ENCODE measurements around the gene NT5M. TPM values are rescaled to one million over a fixed set of nuclear protein-coding genes. Genes with fewer than 3 reads are reported as not detected.

The NT5M gene
- polyA plus RNA-seq, 3 donors, result 0.23 to 0.57 (median 0.25) TPM

- no peaks in the 10 kb centered on the region for H3K4me1 Mint-ChIP-seq
- no peak overlapping the region for H2AFZ ChIP-seq (ENCODE audit: insufficient read depth, low read depth, low read length, poor library complexity, severe bottlenecking)
- intact Hi-C loops (cut with micrococcal nuclease), result no loop called here
- DNase-seq, result no peak
- H3K27ac ChIP-seq (ENCODE audit: low read depth in 1 of 2, low read length in 2 of 2), result no peak overlapping the region
- H3K4me3 ChIP-seq (replicated peaks in 1 of 3; ENCODE audit: low read depth in 2 of 3, low read length in 3 of 3), result no peak overlapping the region
- H3K36me3 ChIP-seq (replicated peaks in 1 of 2; ENCODE audit: control insufficient read depth in 1 of 2, insufficient read depth in 2 of 2, low read length in 2 of 2), result no peaks in the 10 kb centered on the region
- peaks cover 0 to 10% (median 9%) of the 10 kb centered on the region in 7 donors for H3K9me3 Mint-ChIP-seq
- H3K27ac Mint-ChIP-seq, result no peak overlapping the region
- no peaks in the 10 kb centered on the region for H3K4me1 ChIP-seq (ENCODE audit: control insufficient read depth in 1 of 2, insufficient read depth in 2 of 2, low read length in 2 of 2)
- H3K36me3 Mint-ChIP-seq, result no peaks in the 10 kb centered on the region
- H3K27me3 Mint-ChIP-seq (ENCODE audit: low read depth in 3 of 3), result peaks cover 0 to 9% (median 5%) of the 10 kb centered on the region in 3 donors
- no peaks in the 10 kb centered on the region for H3K27me3 ChIP-seq (ENCODE audit: control insufficient read depth in 2 of 2, insufficient read depth in 2 of 2, low read length in 2 of 2)
- H3K9me3 ChIP-seq (replicated peaks in 1 of 2; ENCODE audit: control insufficient read depth in 1 of 2, insufficient read depth in 1 of 2, low read length in 2 of 2), result peaks cover 0 to 8% of the 10 kb centered on the region in 2 donors
- TF ChIP-seq CTCF (IDR thresholded peaks at IDR 0.05), result no peak
- H3K9ac ChIP-seq (ENCODE audit: insufficient read depth, low read length, poor library complexity, severe bottlenecking), result no peak overlapping the region
- WGBS (ENCODE audit: insufficient coverage), result no CpG with 5 or more reads among the region's 1 CpG
- no peaks in the 10 kb centered on the region for H4K20me1 ChIP-seq (ENCODE audit: insufficient read depth, low read length)
- H3K4me3 Mint-ChIP-seq, result no peak overlapping the region
- no peaks in the 10 kb centered on the region for H3K79me2 ChIP-seq (ENCODE audit: insufficient read depth, low read length)
- H3K4me2 ChIP-seq (replicated peaks; ENCODE audit: extremely low read depth, low read length, poor library complexity, severe bottlenecking), result no peak overlapping the region
Observed at GRCh38 chr17:17366235-17366634, 63.1 kb downstream of the NT5M start.

- no peaks in the 10 kb centered on the region for H3K79me2 ChIP-seq (ENCODE audit: insufficient read depth, low read length)
- no peaks in the 10 kb centered on the region for H3K27me3 ChIP-seq (ENCODE audit: control insufficient read depth in 2 of 2, insufficient read depth in 2 of 2, low read length in 2 of 2)
- intact Hi-C loops (cut with micrococcal nuclease), result no loop called here
- no peak for TF ChIP-seq CTCF (IDR thresholded peaks at IDR 0.05)
- no peak overlapping the region for H3K9ac ChIP-seq (ENCODE audit: insufficient read depth, low read length, poor library complexity, severe bottlenecking)
- no peaks in the 10 kb centered on the region for H4K20me1 ChIP-seq (ENCODE audit: insufficient read depth, low read length)
- H3K4me3 Mint-ChIP-seq, result no peak overlapping the region
- no peak overlapping the region for H3K4me2 ChIP-seq (replicated peaks; ENCODE audit: extremely low read depth, low read length, poor library complexity, severe bottlenecking)
- no peaks in the 10 kb centered on the region for H3K36me3 ChIP-seq (replicated peaks in 1 of 2; ENCODE audit: control insufficient read depth in 1 of 2, insufficient read depth in 2 of 2, low read length in 2 of 2)
- no peak overlapping the region for H3K4me3 ChIP-seq (replicated peaks in 1 of 3; ENCODE audit: low read depth in 2 of 3, low read length in 3 of 3)
- H3K27me3 Mint-ChIP-seq (ENCODE audit: low read depth in 3 of 3), result peaks cover 0 to 11% (median 5%) of the 10 kb centered on the region in 3 donors
- no peaks in the 10 kb centered on the region for H3K4me1 ChIP-seq (ENCODE audit: control insufficient read depth in 1 of 2, insufficient read depth in 2 of 2, low read length in 2 of 2)
- no peaks in the 10 kb centered on the region for H3K4me1 Mint-ChIP-seq
- H3K36me3 Mint-ChIP-seq, result no peaks in the 10 kb centered on the region
- H3K27ac Mint-ChIP-seq, result peak overlapping the region in 2 of 7 donors; percentile 19 to 35
- WGBS (ENCODE audit: insufficient coverage), result 98% methylated on average over 19 of the region's 23 CpGs
- H3K27ac ChIP-seq (ENCODE audit: low read depth in 1 of 2, low read length in 2 of 2), result no peak overlapping the region
- no peak overlapping the region for H2AFZ ChIP-seq (ENCODE audit: insufficient read depth, low read depth, low read length, poor library complexity, severe bottlenecking)
- peaks cover 0 to 8% of the 10 kb centered on the region in 2 donors for H3K9me3 ChIP-seq (replicated peaks in 1 of 2; ENCODE audit: control insufficient read depth in 1 of 2, insufficient read depth in 1 of 2, low read length in 2 of 2)
- no peak for DNase-seq
- peaks cover 0 to 10% (median 9%) of the 10 kb centered on the region in 7 donors for H3K9me3 Mint-ChIP-seq
Observed at GRCh38 chr17:17366941-17367875, 64.0 kb downstream of the NT5M start.
